ENCODE results near the gene SMAD5. TPM values are rescaled to one million over a fixed set of nuclear protein-coding genes. Genes with fewer than 3 reads are reported as not detected.

The SMAD5 gene
- total and polyA plus RNA-seq, 2 experiments from 2014 or later, result 37.5 to 56.6 TPM

DNA sequence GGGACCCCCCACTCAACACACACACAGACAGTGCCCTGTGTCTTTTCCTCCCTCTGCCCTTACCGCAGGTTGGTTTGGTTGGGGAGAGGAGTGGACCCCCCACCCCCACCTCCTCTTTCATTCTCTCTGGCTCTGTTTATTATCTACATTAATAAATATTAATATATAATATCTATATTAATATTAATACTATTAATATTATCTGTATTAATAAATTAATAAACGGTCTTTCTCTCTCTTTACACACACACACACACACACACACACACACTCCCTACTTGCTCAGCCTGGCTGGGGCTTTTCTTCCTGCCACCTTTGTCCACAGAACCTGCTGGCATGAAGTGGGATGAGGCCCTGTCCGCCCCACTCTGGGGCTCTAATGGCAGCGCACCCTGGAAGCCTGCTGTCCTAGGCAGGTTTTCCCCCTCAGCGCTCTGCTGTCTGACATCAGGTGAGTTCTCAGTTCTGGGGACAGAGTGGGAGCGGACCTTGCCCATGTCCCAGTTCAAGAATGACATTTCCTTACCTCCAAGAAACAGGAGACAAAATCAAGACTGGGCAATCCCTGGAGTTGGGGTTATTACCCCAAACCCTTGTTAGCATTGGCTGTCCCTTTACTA is 70.8 kb downstream of the SMAD5 start (continued):
- TF ChIP-seq, protein P1, sequence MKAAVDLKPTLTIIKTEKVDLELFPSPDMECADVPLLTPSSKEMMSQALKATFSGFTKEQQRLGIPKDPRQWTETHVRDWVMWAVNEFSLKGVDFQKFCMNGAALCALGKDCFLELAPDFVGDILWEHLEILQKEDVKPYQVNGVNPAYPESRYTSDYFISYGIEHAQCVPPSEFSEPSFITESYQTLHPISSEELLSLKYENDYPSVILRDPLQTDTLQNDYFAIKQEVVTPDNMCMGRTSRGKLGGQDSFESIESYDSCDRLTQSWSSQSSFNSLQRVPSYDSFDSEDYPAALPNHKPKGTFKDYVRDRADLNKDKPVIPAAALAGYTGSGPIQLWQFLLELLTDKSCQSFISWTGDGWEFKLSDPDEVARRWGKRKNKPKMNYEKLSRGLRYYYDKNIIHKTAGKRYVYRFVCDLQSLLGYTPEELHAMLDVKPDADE (IDR thresholded peaks at IDR 0.05), result no peak

DNA sequence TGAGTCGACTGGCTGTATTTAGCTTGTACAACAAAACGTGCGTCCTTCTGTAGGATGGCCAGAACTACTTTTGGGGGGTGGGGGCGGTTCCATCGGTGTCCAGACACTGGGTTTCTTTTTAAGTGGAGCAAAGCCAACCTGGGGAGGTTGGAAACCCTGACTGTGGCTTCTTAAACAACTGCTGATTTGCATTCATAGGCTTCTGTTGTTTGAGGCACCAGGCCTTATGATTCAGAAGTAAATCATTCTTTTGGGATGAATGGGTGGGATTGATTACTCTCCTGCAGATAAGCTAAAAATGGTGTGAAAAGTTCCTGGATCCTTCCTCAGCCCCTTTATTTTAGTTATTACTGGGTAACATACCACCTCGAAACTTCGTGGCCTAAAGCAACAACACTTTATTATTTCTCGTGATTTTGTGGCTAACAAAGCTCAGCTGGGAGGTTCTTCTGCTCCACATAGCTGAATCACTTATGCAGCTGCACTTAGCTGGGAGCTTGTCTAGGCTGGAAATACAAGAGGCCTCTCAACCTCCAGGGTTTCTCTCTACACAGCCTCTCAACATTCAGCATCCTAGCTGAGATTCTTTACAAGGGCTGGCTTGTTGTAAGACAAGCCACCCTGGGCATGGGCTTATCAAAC is 72.5 kb downstream of the SMAD5 start:
- Histone ChIP-seq H3K4me1 (ENCODE audit: insufficient read depth) (peaks cover 22% of the 10 kb centered on the region), H3K4me2 (no peak overlapping the region), H4K20me1 (replicated peaks; ENCODE audit: insufficient read depth) (peaks cover 5% of the 10 kb centered on the region; the same call in 1 of the 2 replicates), H3F3A (replicated peaks; ENCODE audit: low read depth) (0 out of 2 replicates have a peak, but pooled peaks cover 3% of the 10 kb centered on the region), H2AFZ (no peak overlapping the region), H3K79me2 (replicated peaks; ENCODE audit: insufficient read depth) (no peaks in the 10 kb centered on the region), H3K27ac (ENCODE audit: low read depth) (no peak overlapping the region), H3K4me3 (no peak overlapping the region), H3K27me3 (ENCODE audit: insufficient read depth) (peaks cover 84% of the 10 kb centered on the region), H3K36me3 (ENCODE audit: insufficient read depth) (no peaks in the 10 kb centered on the region), H3K9me2 (ENCODE audit: insufficient read depth) (no peaks in the 10 kb centered on the region)
- peaks cover 35% of the 10 kb centered on the region for H3K4me1 Mint-ChIP-seq
- H3K4me3 Mint-ChIP-seq, result no peak overlapping the region; the same call in 2 of the 3 replicates
- peaks cover 15% of the 10 kb centered on the region; the same call in 2 of the 3 replicates for H3K9me3 Mint-ChIP-seq
- no peak overlapping the region for H3K27ac Mint-ChIP-seq
- no peak for DNase-seq (ENCODE audit: low spot score)
- peaks cover 87% of the 10 kb centered on the region for H3K27me3 Mint-ChIP-seq (ENCODE audit: insufficient read depth, low read depth, poor library complexity)
- ATAC-seq, result no peak
- TF ChIP-seq ZNF331 (CRISPR knock-in tag; IDR thresholded peaks at IDR 0.05; ENCODE audit: low read depth), result peak; percentile 73
- TF ChIP-seq, protein P2, sequence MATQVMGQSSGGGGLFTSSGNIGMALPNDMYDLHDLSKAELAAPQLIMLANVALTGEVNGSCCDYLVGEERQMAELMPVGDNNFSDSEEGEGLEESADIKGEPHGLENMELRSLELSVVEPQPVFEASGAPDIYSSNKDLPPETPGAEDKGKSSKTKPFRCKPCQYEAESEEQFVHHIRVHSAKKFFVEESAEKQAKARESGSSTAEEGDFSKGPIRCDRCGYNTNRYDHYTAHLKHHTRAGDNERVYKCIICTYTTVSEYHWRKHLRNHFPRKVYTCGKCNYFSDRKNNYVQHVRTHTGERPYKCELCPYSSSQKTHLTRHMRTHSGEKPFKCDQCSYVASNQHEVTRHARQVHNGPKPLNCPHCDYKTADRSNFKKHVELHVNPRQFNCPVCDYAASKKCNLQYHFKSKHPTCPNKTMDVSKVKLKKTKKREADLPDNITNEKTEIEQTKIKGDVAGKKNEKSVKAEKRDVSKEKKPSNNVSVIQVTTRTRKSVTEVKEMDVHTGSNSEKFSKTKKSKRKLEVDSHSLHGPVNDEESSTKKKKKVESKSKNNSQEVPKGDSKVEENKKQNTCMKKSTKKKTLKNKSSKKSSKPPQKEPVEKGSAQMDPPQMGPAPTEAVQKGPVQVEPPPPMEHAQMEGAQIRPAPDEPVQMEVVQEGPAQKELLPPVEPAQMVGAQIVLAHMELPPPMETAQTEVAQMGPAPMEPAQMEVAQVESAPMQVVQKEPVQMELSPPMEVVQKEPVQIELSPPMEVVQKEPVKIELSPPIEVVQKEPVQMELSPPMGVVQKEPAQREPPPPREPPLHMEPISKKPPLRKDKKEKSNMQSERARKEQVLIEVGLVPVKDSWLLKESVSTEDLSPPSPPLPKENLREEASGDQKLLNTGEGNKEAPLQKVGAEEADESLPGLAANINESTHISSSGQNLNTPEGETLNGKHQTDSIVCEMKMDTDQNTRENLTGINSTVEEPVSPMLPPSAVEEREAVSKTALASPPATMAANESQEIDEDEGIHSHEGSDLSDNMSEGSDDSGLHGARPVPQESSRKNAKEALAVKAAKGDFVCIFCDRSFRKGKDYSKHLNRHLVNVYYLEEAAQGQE (IDR thresholded peaks at IDR 0.05; ENCODE audit: unreplicated experiment), result no peak
- TF ChIP-seq EZH2 (IDR thresholded peaks at IDR 0.05; ENCODE audit: low read depth, unreplicated experiment), result no peak
- TF ChIP-seq STAT1 (IDR thresholded peaks at IDR 0.05; ENCODE audit: unreplicated experiment), result no peak
- H3K36me3 Mint-ChIP-seq (ENCODE audit: low read depth), result peaks cover 7% of the 10 kb centered on the region; the same call in 2 of the 3 replicates

DNA sequence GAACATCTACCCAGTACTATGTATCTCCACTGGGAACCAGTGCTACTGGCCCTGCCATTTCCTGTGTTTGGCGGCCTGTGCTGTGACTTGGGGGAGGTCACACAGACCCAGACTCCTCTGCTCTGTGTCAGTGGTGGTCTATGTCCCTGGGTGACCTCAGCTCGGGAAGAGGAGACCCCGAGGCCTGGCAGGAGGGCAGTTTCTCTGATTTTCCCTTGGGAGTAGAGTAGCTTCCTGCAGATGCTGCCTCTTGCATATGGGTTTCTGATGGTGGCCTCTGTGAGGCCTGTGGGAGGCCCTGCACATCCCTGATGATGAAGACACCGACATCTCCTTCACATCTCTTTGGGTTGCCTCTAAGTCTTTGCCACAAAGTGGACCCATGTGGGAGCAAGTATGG is 73.3 kb downstream of the SMAD5 start:
- no peaks in the 10 kb centered on the region for H3K36me3 ChIP-seq (ENCODE audit: insufficient read depth)
- H3K4me3 ChIP-seq, result no peak overlapping the region
- peaks cover 22% of the 10 kb centered on the region for H3K4me1 ChIP-seq (ENCODE audit: insufficient read depth)
- peaks cover 5% of the 10 kb centered on the region; the same call in 1 of the 2 replicates for H4K20me1 ChIP-seq (replicated peaks; ENCODE audit: insufficient read depth)
- peaks cover 7% of the 10 kb centered on the region; the same call in 2 of the 3 replicates for H3K36me3 Mint-ChIP-seq (ENCODE audit: low read depth)
- H3F3A ChIP-seq (replicated peaks; ENCODE audit: low read depth), result 0 out of 2 replicates have a peak, but pooled peaks cover 3% of the 10 kb centered on the region
- H3K9me3 Mint-ChIP-seq, result peaks cover 15% of the 10 kb centered on the region; the same call in 2 of the 3 replicates
- H2AFZ ChIP-seq, result no peak overlapping the region
- ATAC-seq (no peak), DNase-seq (ENCODE audit: low spot score) (no peak)
- no peaks in the 10 kb centered on the region for H3K79me2 ChIP-seq (replicated peaks; ENCODE audit: insufficient read depth)
- no peak overlapping the region for H3K4me3 Mint-ChIP-seq
- no peaks in the 10 kb centered on the region for H3K9me2 ChIP-seq (ENCODE audit: insufficient read depth)
- no peak overlapping the region for H3K4me2 ChIP-seq
- H3K4me1 Mint-ChIP-seq, result peaks cover 30% of the 10 kb centered on the region
- peaks cover 80% of the 10 kb centered on the region for H3K27me3 Mint-ChIP-seq (ENCODE audit: insufficient read depth, low read depth, poor library complexity)
- H3K27ac ChIP-seq (ENCODE audit: low read depth), result no peak overlapping the region
- no peak overlapping the region for H3K27ac Mint-ChIP-seq
- peaks cover 77% of the 10 kb centered on the region for H3K27me3 ChIP-seq (ENCODE audit: insufficient read depth)
- TF ChIP-seq ZNF114 (CRISPR knock-in tag; IDR thresholded peaks at IDR 0.05) (no peak), POLR2AphosphoS5 (IDR thresholded peaks at IDR 0.05; ENCODE audit: low read depth) (no peak), EZH2phosphoT487 (IDR thresholded peaks at IDR 0.05; ENCODE audit: unreplicated experiment) (no peak), CREB1 (CRISPR knock-in tag; IDR thresholded peaks at IDR 0.05; ENCODE audit: low read depth) (no peak)
- TF ChIP-seq, protein P3, sequence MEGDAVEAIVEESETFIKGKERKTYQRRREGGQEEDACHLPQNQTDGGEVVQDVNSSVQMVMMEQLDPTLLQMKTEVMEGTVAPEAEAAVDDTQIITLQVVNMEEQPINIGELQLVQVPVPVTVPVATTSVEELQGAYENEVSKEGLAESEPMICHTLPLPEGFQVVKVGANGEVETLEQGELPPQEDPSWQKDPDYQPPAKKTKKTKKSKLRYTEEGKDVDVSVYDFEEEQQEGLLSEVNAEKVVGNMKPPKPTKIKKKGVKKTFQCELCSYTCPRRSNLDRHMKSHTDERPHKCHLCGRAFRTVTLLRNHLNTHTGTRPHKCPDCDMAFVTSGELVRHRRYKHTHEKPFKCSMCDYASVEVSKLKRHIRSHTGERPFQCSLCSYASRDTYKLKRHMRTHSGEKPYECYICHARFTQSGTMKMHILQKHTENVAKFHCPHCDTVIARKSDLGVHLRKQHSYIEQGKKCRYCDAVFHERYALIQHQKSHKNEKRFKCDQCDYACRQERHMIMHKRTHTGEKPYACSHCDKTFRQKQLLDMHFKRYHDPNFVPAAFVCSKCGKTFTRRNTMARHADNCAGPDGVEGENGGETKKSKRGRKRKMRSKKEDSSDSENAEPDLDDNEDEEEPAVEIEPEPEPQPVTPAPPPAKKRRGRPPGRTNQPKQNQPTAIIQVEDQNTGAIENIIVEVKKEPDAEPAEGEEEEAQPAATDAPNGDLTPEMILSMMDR (conservative IDR thresholded peaks at IDR 0.05; ENCODE audit: low read depth in 2 of 2), result no peak
- TF ChIP-seq, protein P2 (IDR thresholded peaks at IDR 0.05; ENCODE audit: unreplicated experiment), result no peak
